GM21529 (cell line): ENCODE results near the gene DDX20.

ENCODE experiments used
- ATAC-seq: cut with Tn5 transposase; IDR thresholded peaks from one replicate; pipeline ENCODE4 v1.9.1; 2021; ENCODE audit not compliant: unreplicated experiment

DDX20 gene

DNA sequence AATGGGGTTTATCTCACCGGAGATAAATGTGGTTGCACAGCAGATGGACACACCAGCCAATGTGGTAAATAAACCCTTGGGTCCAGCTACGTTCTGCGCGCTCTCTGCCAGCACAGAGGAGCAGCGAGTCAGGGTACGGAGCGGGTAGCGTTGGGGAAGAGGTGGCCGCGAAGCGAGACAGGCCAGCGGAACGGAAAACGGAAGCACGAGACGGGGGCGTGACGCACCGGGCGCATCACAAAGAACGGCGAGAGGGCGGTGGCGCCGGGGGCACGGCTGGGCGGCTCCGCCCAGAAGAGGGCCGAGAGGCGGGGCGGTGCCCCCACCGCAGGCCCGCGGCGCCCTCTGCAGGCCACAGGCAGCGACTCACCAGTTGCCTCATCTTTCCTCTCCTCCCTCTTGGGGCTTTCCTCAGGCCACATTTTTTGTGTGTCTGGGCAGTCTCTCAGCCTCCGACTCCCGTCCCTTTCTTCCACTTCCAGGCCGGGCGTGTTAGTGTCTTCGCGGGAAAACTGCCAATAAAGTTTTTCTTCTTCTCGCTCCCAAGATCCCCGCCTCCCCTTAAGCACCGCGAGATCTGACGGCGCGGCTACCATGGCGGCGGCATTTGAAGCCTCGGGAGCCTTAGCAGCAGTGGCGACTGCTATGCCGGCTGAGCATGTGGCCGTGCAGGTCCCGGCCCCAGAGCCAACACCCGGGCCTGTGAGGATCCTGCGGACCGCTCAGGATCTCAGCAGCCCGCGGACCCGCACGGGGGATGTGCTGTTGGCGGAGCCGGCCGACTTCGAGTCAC, at the start of gene DDX20:
Gene DDX20 (plus strand): TSS at position 571 of the 793 bp plus-strand sequence. CDS start 24 bp downstream, at position 595.
- ATAC-seq: peak; percentile 89

DNA sequence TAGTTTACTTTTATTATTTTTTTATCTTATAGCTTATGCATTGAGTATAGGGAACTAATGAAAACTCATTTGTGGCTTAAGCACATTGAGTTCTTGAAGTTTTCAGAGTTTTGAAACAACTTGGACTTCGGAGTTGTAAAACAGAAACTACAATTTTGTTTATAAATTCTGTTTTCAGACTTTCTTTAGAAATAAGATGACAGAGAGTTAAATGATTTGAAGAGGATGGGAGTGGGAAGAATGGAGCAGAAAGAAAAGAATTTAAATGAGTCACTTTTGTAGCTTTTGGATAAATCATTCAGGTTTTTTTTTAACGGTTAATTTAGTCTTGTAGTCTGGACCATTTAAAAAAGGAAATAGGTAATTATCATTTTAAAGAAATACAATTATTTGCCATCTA, 48.8 kb upstream of the DDX20 start:
- no peak for ATAC-seq

DNA sequence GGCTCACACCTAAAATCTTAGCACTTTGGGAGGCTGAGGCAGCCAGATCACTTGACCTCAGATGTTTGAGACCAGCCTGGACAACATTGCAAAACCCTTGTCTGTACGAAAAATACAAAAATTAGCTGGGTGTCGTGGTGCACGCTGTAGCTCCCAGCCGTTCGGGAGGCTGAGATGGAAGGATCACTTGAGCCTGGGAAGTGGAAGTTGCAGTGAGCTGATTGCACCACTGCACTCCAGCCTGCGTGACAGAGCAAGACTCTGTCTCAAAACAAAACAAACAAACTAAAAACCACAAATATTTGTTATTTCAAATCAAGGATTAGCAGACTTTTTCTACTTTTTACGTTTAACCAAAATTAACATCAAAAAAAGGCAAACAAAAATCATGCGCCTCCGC, 47.8 kb upstream of the DDX20 start:
- no peak for ATAC-seq

DNA sequence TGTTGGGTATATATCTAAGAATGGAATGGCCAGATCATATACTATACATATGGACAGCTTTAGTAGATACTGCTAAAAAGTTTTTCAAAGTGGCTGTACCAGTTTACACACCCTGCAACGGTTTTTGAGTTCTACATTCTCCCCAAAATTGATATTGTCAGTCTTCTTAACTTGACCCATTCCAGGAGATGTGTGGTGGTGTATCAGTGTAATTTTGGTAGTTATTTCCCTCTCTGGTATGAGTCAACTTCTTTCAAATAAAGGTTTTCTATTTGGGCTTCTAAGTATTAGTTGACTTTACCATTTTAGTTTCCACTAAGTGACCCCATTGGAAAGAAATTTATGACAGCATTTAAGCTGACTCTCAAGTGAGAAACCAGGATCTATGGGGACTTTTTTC, 45.7 kb upstream of the DDX20 start:
- ATAC-seq: no peak

GRCh38 chr1:111716333-111716732, 39.4 kb upstream of the DDX20 start:
- no peak for ATAC-seq

GRCh38 chr1:111717450-111717849, 38.3 kb upstream of the DDX20 start:
- no peak for ATAC-seq

- ATAC-seq: no peak
These were observed 36.6 kb upstream of the DDX20 start for GRCh38 chr1:111719135-111719534.

DNA sequence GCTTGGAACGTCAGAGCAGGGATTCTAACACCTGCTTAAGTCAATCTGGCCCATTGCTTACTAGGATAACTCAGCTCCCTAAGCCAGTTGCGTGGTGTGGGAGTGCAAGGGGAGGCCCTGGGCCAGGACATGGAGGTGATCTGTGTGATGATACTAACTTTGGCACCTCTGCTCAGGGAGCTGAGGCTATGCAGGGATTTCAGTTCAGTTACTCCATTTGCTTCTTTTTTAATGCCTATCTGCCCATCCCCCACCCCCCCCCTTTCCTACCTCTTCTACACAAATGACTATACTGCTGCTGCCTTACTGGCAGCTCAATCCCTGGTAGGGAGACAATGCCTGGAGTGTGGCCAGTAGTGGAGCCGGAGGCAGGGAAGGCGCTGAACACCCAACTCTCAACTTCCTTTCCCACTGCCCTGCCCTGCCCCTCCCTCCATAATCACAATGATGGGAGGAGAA, 36.0 kb upstream of the DDX20 start:
- ATAC-seq: no peak

DNA sequence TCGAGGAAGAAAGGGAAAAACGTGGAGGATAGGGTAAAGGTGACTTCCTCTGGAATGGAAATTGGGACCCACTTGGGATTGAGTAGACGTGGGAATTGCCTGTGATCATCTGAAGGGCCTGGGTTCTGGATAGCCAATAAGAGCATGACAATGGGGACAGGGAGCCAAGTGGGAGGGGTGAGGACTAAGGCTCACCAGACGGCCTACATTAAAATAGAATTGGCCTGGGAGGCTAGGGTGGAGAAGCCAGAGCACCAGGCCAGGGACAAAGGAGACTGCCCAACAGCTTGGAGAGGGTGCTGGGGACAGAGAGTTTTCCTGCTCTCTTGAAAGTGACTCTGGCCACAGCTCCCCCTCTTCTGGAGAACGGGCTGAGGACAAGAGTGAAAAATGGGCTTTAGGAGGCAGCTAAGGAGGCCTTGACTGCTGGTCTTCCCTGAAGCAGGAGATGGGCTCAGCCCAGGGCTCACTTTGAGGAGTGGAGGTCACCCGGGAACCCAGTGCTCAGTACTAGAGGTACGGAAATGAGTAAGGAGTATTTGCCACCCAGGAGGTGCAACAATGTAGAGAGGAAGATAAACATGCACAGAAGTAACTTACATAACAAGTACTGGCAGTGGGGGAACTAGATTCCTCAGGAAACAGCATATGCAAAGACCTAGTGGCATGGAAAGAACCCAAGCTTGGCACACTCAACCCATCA, 35.3 kb upstream of the DDX20 start:
- no peak for ATAC-seq

DNA sequence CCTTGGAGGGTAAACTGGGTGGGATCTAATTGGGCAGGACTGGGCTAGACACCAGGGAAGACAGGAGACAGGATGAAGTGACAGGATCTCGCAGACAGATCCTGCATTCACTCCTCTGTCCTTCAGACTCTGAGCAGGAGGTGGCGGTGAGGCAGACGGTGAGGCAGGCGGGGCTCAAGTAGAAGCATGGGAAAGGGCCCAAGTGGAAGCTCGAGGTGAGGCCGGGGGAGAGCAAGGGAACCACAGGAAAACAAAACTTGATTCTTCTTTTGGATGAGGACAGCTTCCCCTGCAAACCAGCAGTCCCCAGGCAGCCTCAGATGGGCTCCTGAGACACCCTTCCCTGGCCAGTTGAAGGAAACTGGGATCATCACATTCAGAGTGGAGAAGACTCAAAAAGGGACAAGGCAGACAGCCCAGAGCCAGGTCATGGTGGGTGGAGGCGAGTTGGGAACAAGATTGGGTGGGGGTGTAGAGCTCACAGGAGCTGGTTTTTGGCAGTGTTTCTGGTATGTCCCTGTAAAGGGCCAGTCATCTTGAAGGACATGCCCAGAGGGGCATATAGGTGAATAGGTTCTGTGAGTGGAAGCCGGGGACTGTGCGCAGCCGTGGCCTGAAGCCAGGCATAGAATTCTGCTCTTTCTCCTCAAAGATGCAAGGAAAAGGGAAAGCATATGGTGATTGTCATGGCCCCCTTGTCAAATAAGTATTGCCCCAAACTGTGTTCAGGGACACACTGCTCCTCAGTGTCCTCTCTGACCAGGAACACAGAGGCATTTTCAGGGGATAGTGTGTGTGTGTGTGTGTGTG, 34.5 kb upstream of the DDX20 start:
- ATAC-seq: no peak

DNA sequence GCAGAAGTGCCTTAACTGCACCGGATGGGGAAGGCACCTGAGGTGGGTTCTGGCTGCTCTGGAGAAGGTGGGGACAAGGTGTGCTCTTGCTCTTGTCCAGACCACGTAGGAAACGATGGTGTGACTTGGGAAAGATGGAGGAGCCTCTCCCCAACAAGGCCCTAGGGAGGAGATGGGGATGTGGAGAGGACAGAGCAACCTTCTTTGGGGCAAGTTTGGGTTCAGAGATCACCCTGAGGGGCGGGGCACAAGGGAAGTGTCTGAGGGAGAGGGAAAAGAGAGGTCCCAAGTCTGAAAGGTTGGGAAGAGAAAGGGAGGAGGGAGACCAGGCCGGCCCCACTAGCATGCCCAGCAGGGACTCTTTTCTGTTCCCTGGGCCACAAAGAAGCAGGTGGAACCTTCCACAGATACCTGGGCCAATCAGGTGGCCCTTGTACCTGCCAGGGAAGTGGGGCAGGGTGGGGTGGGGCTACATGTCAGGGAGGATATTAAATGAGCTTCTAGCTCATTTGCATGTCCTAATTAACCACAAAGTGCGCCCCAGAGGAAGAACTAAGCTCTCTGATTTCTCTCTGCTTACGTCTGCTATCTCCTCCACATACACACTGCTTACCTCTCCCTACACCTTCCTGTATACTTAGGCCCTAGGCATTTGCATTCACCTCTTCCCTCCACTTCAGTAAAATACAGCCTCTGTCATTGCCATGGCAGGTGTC, 32.5 kb upstream of the DDX20 start:
- no peak for ATAC-seq

DNA sequence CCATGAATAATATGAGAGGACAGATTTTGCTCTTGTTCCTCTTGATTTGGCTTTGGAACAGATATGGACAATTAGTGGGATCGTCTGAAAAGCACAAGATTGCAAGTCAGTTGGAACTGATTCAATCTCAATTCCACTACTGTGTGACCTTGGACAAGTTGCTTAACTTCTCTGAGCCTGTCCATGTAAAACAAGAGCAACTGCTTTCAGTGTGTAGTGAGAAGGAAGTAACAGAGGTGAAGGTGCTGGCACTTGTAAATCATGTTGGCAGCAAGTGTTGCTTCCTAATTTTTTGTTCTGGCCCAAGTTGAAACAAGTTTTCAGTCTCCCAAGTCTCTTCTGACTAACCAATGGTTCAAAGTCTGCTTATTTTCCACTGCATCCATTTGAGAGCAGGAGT, 31.8 kb upstream of the DDX20 start:
- ATAC-seq: no peak

DNA sequence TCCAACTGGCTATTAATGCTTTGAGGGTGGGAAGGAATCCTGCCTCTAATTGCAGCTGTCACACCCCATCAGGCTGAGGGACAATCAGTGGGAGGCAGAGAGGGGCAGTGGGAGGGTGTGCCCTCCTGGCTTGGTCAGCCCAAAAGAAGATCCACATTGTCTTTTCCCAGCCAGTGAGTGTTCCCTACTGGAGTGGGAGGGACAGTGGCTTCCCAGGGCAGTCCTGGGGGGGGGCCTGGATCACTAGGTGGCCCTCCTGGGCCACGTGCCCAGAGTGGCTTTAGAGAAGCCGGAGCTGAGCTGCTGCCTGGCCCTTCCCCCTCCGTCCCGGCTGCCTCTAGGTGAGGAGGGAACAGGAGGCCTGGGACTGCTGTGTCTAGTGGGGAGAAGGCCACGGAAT, 30.5 kb upstream of the DDX20 start:
- ATAC-seq: no peak

- ATAC-seq: no peak
These were observed 28.6 kb upstream of the DDX20 start for GRCh38 chr1:111727056-111727455.

- no peak for ATAC-seq
These were observed 26.3 kb upstream of the DDX20 start for GRCh38 chr1:111729271-111729921.

DNA sequence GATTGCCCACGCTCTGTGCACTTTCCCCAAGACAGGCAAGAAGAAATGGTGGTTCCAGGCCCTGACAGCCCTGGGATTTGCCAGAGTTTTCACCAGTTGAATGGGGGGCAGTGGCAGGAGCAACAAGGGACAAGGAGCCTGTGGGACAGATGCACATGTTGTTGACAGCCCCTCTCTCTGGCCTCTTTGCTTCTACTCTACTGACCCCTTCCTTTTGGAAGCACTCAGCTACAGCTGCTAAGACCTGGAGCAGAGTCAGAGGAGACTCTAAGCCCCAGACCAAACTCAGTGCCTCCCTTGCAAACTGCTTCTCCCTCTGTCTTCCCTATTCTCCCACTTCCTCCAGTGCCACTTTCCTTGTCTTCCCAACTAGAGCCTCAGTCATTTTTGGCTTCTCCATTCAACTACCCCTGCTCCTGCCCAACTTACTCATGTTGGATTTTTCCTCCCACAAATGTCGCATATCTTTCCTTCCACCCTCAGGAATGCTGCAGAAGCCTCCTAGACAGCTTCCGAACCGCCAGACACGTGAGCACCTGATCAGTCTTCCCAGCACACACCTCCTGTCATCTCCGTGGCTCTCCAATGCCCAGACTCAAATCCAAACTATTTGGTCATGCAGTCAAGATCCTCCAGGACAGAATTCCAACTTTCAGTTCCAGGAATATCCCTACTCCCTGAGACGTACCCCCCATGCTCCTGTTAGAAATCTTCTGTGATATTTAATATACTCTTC, 25.6 kb upstream of the DDX20 start:
- ATAC-seq: no peak

DNA sequence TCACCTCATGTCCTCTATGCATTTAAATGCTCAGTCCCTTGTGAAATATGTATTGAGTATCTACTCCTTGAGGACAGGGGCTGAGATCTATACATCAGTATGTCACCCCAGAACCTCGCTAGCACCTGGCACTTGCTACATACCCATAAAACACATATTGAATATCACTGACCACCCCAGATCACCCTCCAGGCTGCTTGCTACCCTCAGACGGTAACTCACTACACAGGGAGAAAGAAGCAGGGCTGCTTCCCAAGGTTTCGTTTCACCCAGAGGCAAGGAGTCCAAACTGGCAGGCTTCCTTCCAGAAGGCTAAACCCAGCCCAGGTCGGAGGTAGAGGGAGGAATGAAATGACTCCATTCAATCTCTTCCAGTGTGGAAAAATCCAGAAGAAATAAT, 25.0 kb upstream of the DDX20 start:
- no peak for ATAC-seq

DNA sequence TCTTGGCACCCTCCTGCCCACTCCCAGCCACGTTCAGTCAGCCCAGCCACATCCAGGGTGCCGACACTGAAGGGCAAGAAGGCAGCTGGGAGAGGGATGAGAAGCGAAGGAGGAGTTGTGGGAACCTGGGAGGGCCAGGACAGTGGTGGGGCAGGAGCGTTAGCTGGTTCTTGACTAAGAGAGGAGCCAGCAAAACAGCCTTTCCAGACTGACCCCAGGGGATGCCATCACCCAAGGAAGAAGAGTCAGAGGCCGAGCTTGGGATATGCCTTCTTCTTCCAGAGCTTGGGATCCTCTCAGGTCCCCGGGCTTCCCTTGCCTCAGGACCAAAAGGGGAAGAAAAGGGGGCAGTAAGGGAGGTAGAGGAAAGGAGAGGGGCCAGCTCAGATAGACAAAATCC, 23.7 kb upstream of the DDX20 start:
- ATAC-seq: no peak

DNA sequence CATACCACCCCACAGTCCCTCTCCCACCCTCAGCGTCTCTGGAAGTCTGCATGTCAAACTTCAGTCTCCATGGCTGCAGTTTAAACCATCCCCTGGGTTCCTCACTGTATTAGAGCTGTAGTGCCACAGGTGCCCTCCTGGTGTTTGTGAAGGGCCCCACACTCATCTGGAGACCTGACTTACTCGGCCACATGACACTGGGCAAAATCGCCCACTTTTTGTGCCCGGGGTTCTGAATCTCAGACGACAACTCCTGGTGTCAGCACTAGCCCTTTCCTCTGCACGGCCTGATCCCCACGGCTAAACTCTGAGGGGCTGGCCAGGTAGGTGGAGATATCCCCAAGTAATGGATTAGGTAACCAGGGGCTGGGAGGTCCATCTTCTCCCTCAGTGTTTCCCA, 23.0 kb upstream of the DDX20 start:
- ATAC-seq: no peak
